HG02798 (cell line): Measurements from ENCODE around the gene CHST11.

Experiments
- ATAC-seq: cut with Tn5 transposase; IDR thresholded peaks from one replicate; pipeline ENCODE4 v1.9.1; 2021; ENCODE audit warnings: mild to moderate bottlenecking; ENCODE audit not compliant: unreplicated experiment, poor library complexity

The CHST11 gene

GRCh38 chr12:104680070-104680469 lies 223.3 kb downstream of the CHST11 start:
- ATAC-seq, result peak; percentile 69

- no peak for ATAC-seq
These were observed 223.7 kb downstream of the CHST11 start for GRCh38 chr12:104680491-104680890.

GRCh38 chr12:104681012-104681690 lies 224.4 kb downstream of the CHST11 start:
- ATAC-seq, result no peak

GRCh38 chr12:104682790-104683279 lies 226.1 kb downstream of the CHST11 start:
- peak; percentile 55 for ATAC-seq

- ATAC-seq, result no peak
These were observed 227.2 kb downstream of the CHST11 start for GRCh38 chr12:104683831-104684503.

GRCh38 chr12:104684884-104685283 lies 228.1 kb downstream of the CHST11 start:
- no peak for ATAC-seq

GRCh38 chr12:104685366-104685765 lies 228.6 kb downstream of the CHST11 start:
- ATAC-seq, result no peak

- no peak for ATAC-seq
These were observed 229.4 kb downstream of the CHST11 start for GRCh38 chr12:104686196-104686595.

GRCh38 chr12:104687823-104688573 lies 231.2 kb downstream of the CHST11 start:
- no peak for ATAC-seq

GRCh38 chr12:104689635-104690034 lies 232.9 kb downstream of the CHST11 start:
- no peak for ATAC-seq

GRCh38 chr12:104691721-104692556 lies 235.2 kb downstream of the CHST11 start:
- ATAC-seq, result peak; percentile 56

- no peak for ATAC-seq
These were observed 235.9 kb downstream of the CHST11 start for GRCh38 chr12:104692557-104693218.

- no peak for ATAC-seq
These were observed 236.7 kb downstream of the CHST11 start for GRCh38 chr12:104693493-104693892.

- no peak for ATAC-seq
These were observed 237.4 kb downstream of the CHST11 start for GRCh38 chr12:104694161-104694560.

GRCh38 chr12:104694711-104695110 lies 238.0 kb downstream of the CHST11 start:
- no peak for ATAC-seq

GRCh38 chr12:104695453-104696148 lies 238.9 kb downstream of the CHST11 start:
- peak; percentile 37 for ATAC-seq

GRCh38 chr12:104697186-104697585 lies 240.4 kb downstream of the CHST11 start:
- no peak for ATAC-seq

GRCh38 chr12:104698871-104699270 lies 242.1 kb downstream of the CHST11 start:
- no peak for ATAC-seq
